MCF 10A (cell line): Measurements from ENCODE around the gene ITK. TPM values are rescaled to one million over a fixed set of nuclear protein-coding genes. Genes with fewer than 3 reads are reported as not detected.

ENCODE experiments used
- BruUV-seq: library from RNA; stranded (reverse); fragments of 400-500 nt; replicated peaks from 2 replicates; lab custom pipeline; 2021; lab: Mats Ljungman, UMichigan
- CTCF ChIA-PET: fragments of 300-600 bp; sonication (Branson Sonifier 250); formaldehyde crosslinking; extraction: SDS; loops from one replicate; lab custom pipeline; 2021; ENCODE audit warnings: antibody characterized with exemption, inconsistent platforms; lab: Yijun Ruan, JAX
- POLR2A ChIA-PET: fragments of 300-600, 350-650 bp; sonication (Branson Sonifier 250); formaldehyde crosslinking; extraction: SDS; loops from one replicate; lab custom pipeline; 2020; ENCODE audit warnings: antibody characterized with exemption, inconsistent platforms; lab: Yijun Ruan, JAX
- DNase-seq: peaks from one replicate; pipeline ENCODE4 v3.0.0-alpha.2; 2018; ENCODE audit not compliant: unreplicated experiment
- H3K27ac Mint-ChIP-seq: one replicate; pipeline ENCODE4 v1.8.0; 2022; ENCODE audit warnings: mild to moderate bottlenecking, low read depth, mixed read lengths; ENCODE audit not compliant: unreplicated experiment
- H3K27me3 Mint-ChIP-seq: one replicate; pipeline ENCODE4 v1.8.0; 2022; ENCODE audit warnings: mixed read lengths; ENCODE audit not compliant: insufficient read depth, unreplicated experiment
- H3K36me3 Mint-ChIP-seq: one replicate; pipeline ENCODE4 v1.8.0; 2022; ENCODE audit warnings: mild to moderate bottlenecking, moderate library complexity, mixed read lengths; ENCODE audit not compliant: insufficient read depth, unreplicated experiment
- H3K4me1 Mint-ChIP-seq: one replicate; pipeline ENCODE4 v1.8.0; 2022; ENCODE audit warnings: mixed read lengths; ENCODE audit not compliant: insufficient read depth, unreplicated experiment
- H3K4me3 Mint-ChIP-seq: one replicate; pipeline ENCODE4 v1.8.0; 2022; ENCODE audit warnings: mild to moderate bottlenecking, moderate library complexity, mixed read lengths; ENCODE audit not compliant: unreplicated experiment
- H3K9me3 Mint-ChIP-seq: one replicate; pipeline ENCODE4 v1.8.0; 2022; ENCODE audit warnings: mixed read lengths; ENCODE audit not compliant: unreplicated experiment
- intact Hi-C: fragments of 100-400 bp; cut with micrococcal nuclease; formaldehyde crosslinking; loops from 2 replicates; pipeline ENCODE4 v1.14.1; 2022
- total RNA-seq: library from RNA; stranded (reverse); gene quantifications from 2 replicates; pipeline ENCODE4 v1.2.3, GENCODE V29; 2022
- TF ChIP-seq, protein P1 (sequence below): fragments of 200-600 bp; IDR thresholded peaks from one replicate; pipeline ENCODE4 v1.8.0; 2022; ENCODE audit warnings: antibody characterized with exemption, mild to moderate bottlenecking; ENCODE audit not compliant: unreplicated experiment

Gene ITK
- total RNA-seq, 1 experiment from 2014 or later: not detected

DNA sequence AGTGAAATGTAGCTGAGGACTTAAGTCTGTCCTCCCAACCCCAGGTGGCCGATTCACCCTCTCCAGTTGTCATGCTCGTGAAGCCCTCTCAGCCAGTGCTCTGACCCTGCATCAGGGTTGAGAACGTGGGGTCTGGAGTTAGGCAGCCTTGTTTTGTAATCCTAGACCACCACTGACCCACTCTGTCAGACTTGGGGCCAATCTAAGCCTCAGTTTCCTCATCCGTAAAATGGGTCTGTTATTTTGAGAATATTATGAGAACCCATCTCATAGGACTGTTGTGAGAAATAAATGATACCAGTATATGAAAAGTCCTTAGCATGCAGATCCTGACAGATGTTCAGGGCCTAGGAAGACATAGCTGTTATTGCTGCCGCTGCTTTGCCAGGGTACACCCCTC, 122.4 kb downstream of the ITK start:
- H3K4me1 Mint-ChIP-seq: no peaks in the 10 kb centered on the region
- H3K4me3 Mint-ChIP-seq: no peak overlapping the region
- no peak for DNase-seq
- ChIA-PET CTCF (interaction anchor here (0.5 to 7.9 kb wide), 11 partner anchors 10 to 1337 kb away, joined by 3 to 73 read pairs (median 4); partner anchors contain the start of genes HAVCR1 and LSM11), POLR2A (interaction anchor here (1.4 kb wide), 1 partner anchor 37 kb away, joined by 3 read pairs; the partner anchor contains the start of gene CYFIP2)
- TF ChIP-seq, protein P1, sequence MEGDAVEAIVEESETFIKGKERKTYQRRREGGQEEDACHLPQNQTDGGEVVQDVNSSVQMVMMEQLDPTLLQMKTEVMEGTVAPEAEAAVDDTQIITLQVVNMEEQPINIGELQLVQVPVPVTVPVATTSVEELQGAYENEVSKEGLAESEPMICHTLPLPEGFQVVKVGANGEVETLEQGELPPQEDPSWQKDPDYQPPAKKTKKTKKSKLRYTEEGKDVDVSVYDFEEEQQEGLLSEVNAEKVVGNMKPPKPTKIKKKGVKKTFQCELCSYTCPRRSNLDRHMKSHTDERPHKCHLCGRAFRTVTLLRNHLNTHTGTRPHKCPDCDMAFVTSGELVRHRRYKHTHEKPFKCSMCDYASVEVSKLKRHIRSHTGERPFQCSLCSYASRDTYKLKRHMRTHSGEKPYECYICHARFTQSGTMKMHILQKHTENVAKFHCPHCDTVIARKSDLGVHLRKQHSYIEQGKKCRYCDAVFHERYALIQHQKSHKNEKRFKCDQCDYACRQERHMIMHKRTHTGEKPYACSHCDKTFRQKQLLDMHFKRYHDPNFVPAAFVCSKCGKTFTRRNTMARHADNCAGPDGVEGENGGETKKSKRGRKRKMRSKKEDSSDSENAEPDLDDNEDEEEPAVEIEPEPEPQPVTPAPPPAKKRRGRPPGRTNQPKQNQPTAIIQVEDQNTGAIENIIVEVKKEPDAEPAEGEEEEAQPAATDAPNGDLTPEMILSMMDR: no peak
- H3K27me3 Mint-ChIP-seq: no peaks in the 10 kb centered on the region
- H3K9me3 Mint-ChIP-seq: no peaks in the 10 kb centered on the region
- H3K27ac Mint-ChIP-seq: no peak overlapping the region
- no TSS peak for BruUV-seq
- intact Hi-C loops: no loop called here
- H3K36me3 Mint-ChIP-seq: peaks cover 23% of the 10 kb centered on the region

DNA sequence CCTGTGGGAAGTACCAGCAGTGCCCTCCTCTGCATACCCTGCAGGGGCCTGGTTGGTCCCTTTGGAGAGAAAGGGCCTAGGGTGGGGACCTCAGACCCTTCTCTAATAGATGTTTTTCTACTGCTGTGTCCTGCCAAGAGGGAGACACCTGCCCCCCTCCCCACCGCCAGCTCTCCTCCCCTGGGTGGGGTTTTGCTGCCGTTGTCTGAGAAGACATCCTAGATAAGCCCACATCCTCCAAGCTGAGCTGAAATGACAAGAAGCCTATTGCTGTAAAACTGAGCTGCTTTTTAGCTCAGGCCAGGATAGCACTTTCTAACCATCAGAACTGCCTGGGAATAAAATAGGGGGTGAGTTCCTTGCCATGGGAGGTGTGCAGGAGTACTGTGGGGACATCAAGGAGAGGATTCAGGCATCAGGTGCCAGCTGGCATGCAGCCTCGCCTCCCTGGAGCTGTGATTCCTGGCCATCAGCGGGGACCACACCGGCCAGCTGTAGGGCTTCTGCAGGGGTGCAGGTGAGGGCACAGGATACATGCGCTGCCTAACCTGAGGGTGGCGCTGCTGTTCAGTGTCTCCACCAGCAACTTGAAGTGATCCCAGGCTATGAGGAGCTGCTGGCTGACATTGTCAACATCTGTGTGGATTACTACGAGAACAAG, 123.2 kb downstream of the ITK start:
- H3K36me3 Mint-ChIP-seq: peaks cover 23% of the 10 kb centered on the region
- no TSS peak for BruUV-seq

More for the DNA sequence above, 123.2 kb downstream of the ITK start:
- POLR2A ChIA-PET: interaction anchor here (1.4 kb wide), 1 partner anchor 38 kb away, joined by 3 read pairs; the partner anchor contains the start of gene CYFIP2
- no peak for DNase-seq
- H3K27me3 Mint-ChIP-seq: no peaks in the 10 kb centered on the region
- no peaks in the 10 kb centered on the region for H3K9me3 Mint-ChIP-seq
- TF ChIP-seq, protein P1: peak; percentile 7
- CTCF ChIA-PET: interaction anchor here (0.6 to 7.9 kb wide), 7 partner anchors 13 to 1336 kb away, joined by 3 to 73 read pairs (median 3); no protein-coding TSS in a partner anchor
- H3K4me3 Mint-ChIP-seq: no peak overlapping the region
- intact Hi-C loops: no loop called here
- H3K27ac Mint-ChIP-seq: no peak overlapping the region
- H3K4me1 Mint-ChIP-seq: no peaks in the 10 kb centered on the region

Other genes starting within 250 kb of the ITK start
- not detected in 2 replicates for gene TIMD4, start 217.6 kb upstream of the ITK start, total RNA-seq
- 0.42 TPM in 1 of 2 replicates, not detected in the other for gene HAVCR1, start 121.7 kb upstream of the ITK start, total RNA-seq
- gene HAVCR2, start 71.8 kb upstream of the ITK start, total RNA-seq: 0.17 TPM in 1 of 2 replicates, not detected in the other
- gene MED7, start 38.0 kb upstream of the ITK start, total RNA-seq: 14.7 and 16.9 TPM in 2 replicates
- gene GARIN3, start 14.6 kb upstream of the ITK start, total RNA-seq: not detected in 2 replicates
- gene CYFIP2, start 85.3 kb downstream of the ITK start, total RNA-seq: 50.5 and 50.8 TPM in 2 replicates